Activated CD4-positive, alpha-beta T cell treated with anti-CD3 and anti-CD28 coated beads for 36 hours (primary cell): ENCODE results near the gene NEDD4L. TPM values are rescaled to one million over a fixed set of nuclear protein-coding genes. Genes with fewer than 3 reads are reported as not detected.

ENCODE experiments used
- ATAC-seq: fragments of 200-7000 bp; cut with Tn5 transposase; one replicate; pipeline ENCODE4 v1.10.0; 2021; ENCODE audit warnings: mild to moderate bottlenecking, moderate library complexity
- CTCF ChIA-PET: fragments of 350-600 bp; sonication (Branson Sonifier 250); formaldehyde crosslinking; loops from one replicate; lab custom pipeline; 2021; ENCODE audit warnings: antibody characterized with exemption; lab: Charles Lee
- POLR2A ChIA-PET: fragments of 350-600 bp; sonication (Branson Sonifier 250); formaldehyde crosslinking; loops from one replicate; lab custom pipeline; 2021; ENCODE audit warnings: antibody characterized with exemption, inconsistent platforms; lab: Charles Lee
- DNase-seq: peaks from one replicate; pipeline ENCODE4 v3.0.0-alpha.2; 2020
- H3K27ac Mint-ChIP-seq: one replicate; pipeline ENCODE4 v1.8.0; 2021; ENCODE audit warnings: mixed read lengths
- H3K27me3 Mint-ChIP-seq: one replicate; pipeline ENCODE4 v1.8.0; 2021; ENCODE audit warnings: mixed read lengths
- H3K36me3 Mint-ChIP-seq: one replicate; pipeline ENCODE4 v1.8.0; 2021; ENCODE audit warnings: low read depth, mixed read lengths
- H3K4me1 Mint-ChIP-seq: one replicate; pipeline ENCODE4 v1.8.0; 2021; ENCODE audit warnings: mixed read lengths
- H3K4me3 Mint-ChIP-seq: one replicate; pipeline ENCODE4 v1.8.0; 2021; ENCODE audit warnings: mild to moderate bottlenecking, moderate library complexity, mixed read lengths
- H3K9me3 Mint-ChIP-seq: one replicate; pipeline ENCODE4 v1.8.0; 2021; ENCODE audit warnings: low read depth, mixed read lengths
- intact Hi-C, 2 experiments: fragments of 100-400 bp; cut with DNase I in 1 of 2; cut with micrococcal nuclease in 1 of 2; formaldehyde crosslinking; loops; one replicate each; pipeline versions ENCODE4 v1.14.2 to v1.15.1; 2022 to 2024; cut with DNase I, micrococcal nuclease
- total RNA-seq, 2 experiments: library from RNA; stranded (reverse); gene quantifications; one replicate each; pipeline ENCODE4 v1.2.3, GENCODE V29; 2021

Gene NEDD4L
- total RNA-seq, 2 experiments from 2014 or later, result 6.4 to 6.8 TPM

DNA sequence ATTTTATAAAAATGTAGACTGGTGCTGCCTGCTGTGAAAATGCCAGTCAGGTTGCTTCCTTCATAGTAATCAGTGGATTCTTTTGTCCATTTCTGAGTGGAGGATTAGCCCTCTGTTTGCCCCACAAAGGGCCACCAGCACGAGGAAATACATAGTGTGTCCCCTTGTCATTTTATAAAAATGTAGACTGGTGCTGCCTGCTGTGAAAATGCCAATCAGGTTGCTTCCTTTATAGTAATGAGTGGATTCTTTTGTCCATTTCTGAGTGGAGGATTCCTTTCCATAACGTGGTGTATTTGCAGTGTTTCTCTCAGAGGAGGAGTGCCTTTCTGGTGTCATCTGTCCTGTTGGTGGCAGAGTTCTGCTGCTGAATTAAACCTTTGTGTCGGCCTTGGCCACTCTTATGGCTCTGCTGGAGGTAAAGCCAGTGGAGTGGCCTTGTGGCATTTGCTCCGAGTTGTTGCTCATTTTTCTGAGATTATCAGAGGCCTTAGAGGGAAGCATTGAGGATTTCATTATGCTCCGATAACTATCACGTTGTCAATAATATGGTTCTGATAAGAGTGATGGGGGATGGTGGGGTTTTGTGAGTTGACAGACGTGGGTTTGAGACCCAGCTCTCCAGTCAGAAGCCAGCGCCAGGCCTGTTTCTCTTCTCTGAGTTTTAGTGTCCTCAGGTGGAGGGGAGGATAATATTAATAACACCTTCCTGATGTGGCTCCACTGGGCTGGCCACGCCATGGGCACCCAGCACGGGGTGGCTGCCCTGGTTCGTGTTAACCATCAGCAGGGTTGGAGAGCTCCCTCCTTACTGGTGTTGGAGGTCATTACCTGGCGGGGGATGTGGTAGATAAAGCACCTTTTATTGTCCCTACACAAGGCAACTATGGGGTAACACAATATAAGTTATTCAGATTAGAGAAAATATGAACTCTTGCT is 96.6 kb downstream of the NEDD4L start:
- ATAC-seq (no peak), DNase-seq (no peak)
- H3K36me3 Mint-ChIP-seq, result no peaks in the 10 kb centered on the region
- peaks cover 7% of the 10 kb centered on the region for H3K27me3 Mint-ChIP-seq
- no peak overlapping the region for H3K27ac Mint-ChIP-seq
- no peaks in the 10 kb centered on the region for H3K9me3 Mint-ChIP-seq
- intact Hi-C loops, result no loop called here
- no peak overlapping the region for H3K4me3 Mint-ChIP-seq
- ChIA-PET POLR2A (no interaction called here), CTCF (interaction anchor here (0.5 kb wide), 1 partner anchor 252 kb away, joined by 4 read pairs; no protein-coding TSS in a partner anchor)
- H3K4me1 Mint-ChIP-seq, result peaks cover 1% of the 10 kb centered on the region

- H3K4me1 Mint-ChIP-seq, result no peaks in the 10 kb centered on the region
- intact Hi-C loops, result no loop called here
- ChIA-PET POLR2A (no interaction called here), CTCF (interaction anchor here (0.6 to 1.7 kb wide), 4 partner anchors 33 to 621 kb away, joined by 3 read pairs; no protein-coding TSS in a partner anchor)
- ATAC-seq, result no peak
- H3K9me3 Mint-ChIP-seq, result no peaks in the 10 kb centered on the region
- no peak overlapping the region for H3K4me3 Mint-ChIP-seq
- H3K36me3 Mint-ChIP-seq, result no peaks in the 10 kb centered on the region
- H3K27ac Mint-ChIP-seq, result no peak overlapping the region
- no peak for DNase-seq
- peaks cover 4% of the 10 kb centered on the region for H3K27me3 Mint-ChIP-seq
Measured at GRCh38 chr18:58143386-58143785, 99.4 kb downstream of the NEDD4L start.

GRCh38 chr18:58144106-58144505 is 100.1 kb downstream of the NEDD4L start:
- ChIA-PET CTCF (no interaction called here), POLR2A (no interaction called here)
- intact Hi-C loops, result no loop called here
- ATAC-seq (no peak), DNase-seq (no peak)
- H3K9me3 Mint-ChIP-seq, result no peaks in the 10 kb centered on the region
- peaks cover 4% of the 10 kb centered on the region for H3K27me3 Mint-ChIP-seq
- no peak overlapping the region for H3K4me3 Mint-ChIP-seq
- no peak overlapping the region for H3K27ac Mint-ChIP-seq
- no peaks in the 10 kb centered on the region for H3K36me3 Mint-ChIP-seq
- no peaks in the 10 kb centered on the region for H3K4me1 Mint-ChIP-seq

DNA sequence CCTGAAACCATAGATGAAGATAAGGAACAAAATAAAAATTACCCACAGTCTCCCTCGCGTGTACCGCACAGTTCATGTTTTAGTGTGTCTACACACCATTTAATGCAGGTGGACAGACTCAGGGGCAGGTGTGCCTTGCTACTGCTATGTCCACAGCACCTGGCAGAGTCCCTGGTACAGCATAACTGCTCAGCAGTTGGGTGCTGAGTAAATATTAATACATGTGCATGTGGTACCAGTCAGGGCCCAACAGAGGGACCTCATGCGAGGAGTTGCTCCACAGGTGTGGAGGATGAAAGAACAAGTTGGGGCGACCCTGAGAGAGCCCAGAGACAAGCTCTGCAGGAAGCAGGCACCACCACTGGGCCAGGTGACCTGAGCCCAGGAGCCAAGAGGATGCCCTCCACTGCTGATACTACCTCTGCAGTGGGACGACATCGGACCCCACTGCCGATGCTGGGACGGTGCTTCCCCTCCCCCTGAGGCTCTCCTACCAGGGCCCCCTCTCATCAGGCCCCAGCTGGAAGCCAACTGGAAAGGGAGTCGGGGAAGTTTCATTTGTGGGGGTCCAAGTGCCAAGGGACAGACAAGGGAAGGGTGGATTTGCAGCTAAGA is 100.8 kb downstream of the NEDD4L start:
- Mint-ChIP-seq H3K4me1 (no peaks in the 10 kb centered on the region), H3K9me3 (no peaks in the 10 kb centered on the region), H3K27me3 (peaks cover 4% of the 10 kb centered on the region), H3K36me3 (no peaks in the 10 kb centered on the region), H3K4me3 (no peak overlapping the region), H3K27ac (no peak overlapping the region)
- ChIA-PET POLR2A (no interaction called here), CTCF (interaction anchor here (0.6 kb wide), 1 partner anchor 44 kb away, joined by 3 read pairs; no protein-coding TSS in a partner anchor)
- DNase-seq, result no peak
- intact Hi-C loops, result no loop called here
- no peak for ATAC-seq

DNA sequence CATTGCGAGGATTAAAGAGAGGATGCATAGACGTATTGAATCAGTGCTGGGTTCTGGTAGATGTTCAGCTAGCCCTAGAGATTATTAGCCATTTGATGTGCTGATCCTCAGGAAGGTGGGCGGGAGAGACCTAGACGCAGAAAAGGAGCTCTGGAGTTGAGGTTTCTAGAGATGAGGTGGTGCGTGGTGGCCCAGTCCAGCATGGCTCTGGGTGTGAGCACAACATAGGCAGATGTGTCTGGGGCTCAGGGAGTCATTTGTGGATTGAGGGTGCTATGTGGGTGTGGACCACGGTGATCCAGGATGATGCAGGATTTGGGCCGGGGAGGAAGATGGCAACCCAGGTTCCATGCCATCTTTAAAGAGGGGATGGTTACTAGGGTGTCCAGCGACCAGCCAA is 102.1 kb downstream of the NEDD4L start:
- Mint-ChIP-seq H3K9me3 (no peaks in the 10 kb centered on the region), H3K36me3 (no peaks in the 10 kb centered on the region), H3K4me1 (no peaks in the 10 kb centered on the region), H3K27ac (no peak overlapping the region), H3K27me3 (peaks cover 4% of the 10 kb centered on the region), H3K4me3 (no peak overlapping the region)
- CTCF ChIA-PET, result interaction anchor here (1.6 kb wide), 1 partner anchor 10 kb away, joined by 5 read pairs; no protein-coding TSS in a partner anchor
- POLR2A ChIA-PET, result no interaction called here
- ATAC-seq (no peak), DNase-seq (no peak)
- intact Hi-C loops, result no loop called here

GRCh38 chr18:58148954-58149471 is 105.0 kb downstream of the NEDD4L start:
- ATAC-seq (no peak), DNase-seq (no peak)
- POLR2A ChIA-PET, result no interaction called here
- Mint-ChIP-seq H3K4me1 (peaks cover under 1% of the 10 kb centered on the region), H3K9me3 (no peaks in the 10 kb centered on the region), H3K27ac (no peak overlapping the region), H3K27me3 (peaks cover 13% of the 10 kb centered on the region), H3K36me3 (no peaks in the 10 kb centered on the region), H3K4me3 (no peak overlapping the region)
- CTCF ChIA-PET, result no interaction called here
- intact Hi-C loops, result no loop called here

DNA sequence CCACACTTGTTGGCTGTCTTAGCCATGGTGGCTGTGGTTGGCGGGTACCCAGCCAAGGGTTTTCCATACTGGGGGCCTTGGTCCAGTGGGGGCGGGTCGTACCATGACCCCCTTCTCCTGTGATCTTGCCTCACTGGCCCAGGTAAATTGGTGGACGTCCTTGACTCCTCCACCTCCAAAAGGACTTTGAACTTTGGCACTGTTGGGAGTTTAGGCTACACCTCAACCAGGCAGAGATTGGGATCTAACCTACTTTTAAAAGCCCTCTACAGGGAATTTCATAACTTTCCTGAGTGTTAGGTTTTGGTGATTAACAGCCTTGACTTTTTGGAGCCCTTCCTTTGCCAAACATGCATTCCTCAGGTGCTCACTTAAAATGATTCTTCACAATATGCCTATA is 106.7 kb downstream of the NEDD4L start:
- no peak for DNase-seq
- H3K4me3 Mint-ChIP-seq, result no peak overlapping the region
- CTCF ChIA-PET, result no interaction called here
- H3K27ac Mint-ChIP-seq, result no peak overlapping the region
- peaks cover 13% of the 10 kb centered on the region for H3K27me3 Mint-ChIP-seq
- H3K36me3 Mint-ChIP-seq, result no peaks in the 10 kb centered on the region
- no peaks in the 10 kb centered on the region for H3K9me3 Mint-ChIP-seq
- ATAC-seq, result no peak
- intact Hi-C loops, result no loop called here
- peaks cover 9% of the 10 kb centered on the region for H3K4me1 Mint-ChIP-seq
- POLR2A ChIA-PET, result no interaction called here

- Mint-ChIP-seq H3K4me1 (peaks cover 9% of the 10 kb centered on the region), H3K27ac (no peak overlapping the region), H3K27me3 (peaks cover 13% of the 10 kb centered on the region), H3K9me3 (no peaks in the 10 kb centered on the region), H3K4me3 (no peak overlapping the region), H3K36me3 (no peaks in the 10 kb centered on the region)
- ChIA-PET POLR2A (no interaction called here), CTCF (no interaction called here)
- intact Hi-C loops, result no loop called here
- ATAC-seq (no peak), DNase-seq (no peak)
Measured at GRCh38 chr18:58152216-58152615, 108.2 kb downstream of the NEDD4L start.

GRCh38 chr18:58152891-58153290 is 108.9 kb downstream of the NEDD4L start:
- no peak overlapping the region for H3K27ac Mint-ChIP-seq
- H3K9me3 Mint-ChIP-seq, result no peaks in the 10 kb centered on the region
- DNase-seq (no peak), ATAC-seq (no peak)
- peaks cover 9% of the 10 kb centered on the region for H3K4me1 Mint-ChIP-seq
- peaks cover 14% of the 10 kb centered on the region for H3K27me3 Mint-ChIP-seq
- H3K4me3 Mint-ChIP-seq, result no peak overlapping the region
- ChIA-PET POLR2A (no interaction called here), CTCF (no interaction called here)
- intact Hi-C loops, result no loop called here
- no peaks in the 10 kb centered on the region for H3K36me3 Mint-ChIP-seq

- peaks cover 9% of the 10 kb centered on the region for H3K4me1 Mint-ChIP-seq
- H3K9me3 Mint-ChIP-seq, result no peaks in the 10 kb centered on the region
- peaks cover 21% of the 10 kb centered on the region for H3K27me3 Mint-ChIP-seq
- intact Hi-C loops, result no loop called here
- DNase-seq, result no peak
- POLR2A ChIA-PET, result no interaction called here
- no peak overlapping the region for H3K27ac Mint-ChIP-seq
- CTCF ChIA-PET, result interaction anchor here (1.6 kb wide), 1 partner anchor 16 kb away, joined by 3 read pairs; no protein-coding TSS in a partner anchor
- no peaks in the 10 kb centered on the region for H3K36me3 Mint-ChIP-seq
- no peak for ATAC-seq
- no peak overlapping the region for H3K4me3 Mint-ChIP-seq
Measured at GRCh38 chr18:58156516-58156915, 112.5 kb downstream of the NEDD4L start.

GRCh38 chr18:58157237-58157636 is 113.2 kb downstream of the NEDD4L start:
- intact Hi-C loops, result no loop called here
- POLR2A ChIA-PET, result no interaction called here
- H3K36me3 Mint-ChIP-seq, result no peaks in the 10 kb centered on the region
- H3K9me3 Mint-ChIP-seq, result no peaks in the 10 kb centered on the region
- H3K27ac Mint-ChIP-seq, result no peak overlapping the region
- peaks cover 9% of the 10 kb centered on the region for H3K4me1 Mint-ChIP-seq
- no peak overlapping the region for H3K4me3 Mint-ChIP-seq
- H3K27me3 Mint-ChIP-seq, result peaks cover 18% of the 10 kb centered on the region
- DNase-seq (no peak), ATAC-seq (no peak)
- CTCF ChIA-PET, result no interaction called here
